PC-9 (cell line): ENCODE results near the gene RPL38.

Experiments used
- EZH2 ChIP-seq: fragments of 200-600 bp; sonication (generic); IDR thresholded peaks from 2 replicates; pipeline ENCODE4 v1.8.0; 2017; ENCODE audit warnings: antibody characterized with exemption, low read depth
- TF ChIP-seq, protein P1 (sequence below): fragments of 200-600 bp; sonication (generic); conservative IDR thresholded peaks from 2 replicates; pipeline ENCODE4 v1.6.1; 2017; ENCODE audit warnings: mixed run types, antibody characterized with exemption, mild to moderate bottlenecking, moderate library complexity

DNA sequence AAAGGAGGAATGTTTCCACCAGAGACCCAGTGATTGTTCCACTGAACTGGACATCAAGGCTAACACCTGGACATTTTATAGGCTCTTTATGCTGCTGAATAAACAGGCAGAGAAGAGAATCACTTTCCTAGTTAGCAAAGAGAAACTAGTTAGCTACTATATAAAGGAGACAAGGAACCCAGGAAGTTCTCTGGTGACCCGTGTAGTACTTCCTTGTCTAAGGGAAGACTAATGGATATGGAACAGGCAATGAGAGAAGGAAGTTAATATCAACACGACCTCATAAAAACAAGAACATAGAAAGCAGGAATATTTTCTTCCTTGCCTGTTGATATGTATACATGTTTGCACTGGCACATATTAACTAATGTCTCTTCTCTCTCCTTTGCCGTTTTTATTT is 30.8 kb upstream of the RPL38 start:
- TF ChIP-seq, protein P1, sequence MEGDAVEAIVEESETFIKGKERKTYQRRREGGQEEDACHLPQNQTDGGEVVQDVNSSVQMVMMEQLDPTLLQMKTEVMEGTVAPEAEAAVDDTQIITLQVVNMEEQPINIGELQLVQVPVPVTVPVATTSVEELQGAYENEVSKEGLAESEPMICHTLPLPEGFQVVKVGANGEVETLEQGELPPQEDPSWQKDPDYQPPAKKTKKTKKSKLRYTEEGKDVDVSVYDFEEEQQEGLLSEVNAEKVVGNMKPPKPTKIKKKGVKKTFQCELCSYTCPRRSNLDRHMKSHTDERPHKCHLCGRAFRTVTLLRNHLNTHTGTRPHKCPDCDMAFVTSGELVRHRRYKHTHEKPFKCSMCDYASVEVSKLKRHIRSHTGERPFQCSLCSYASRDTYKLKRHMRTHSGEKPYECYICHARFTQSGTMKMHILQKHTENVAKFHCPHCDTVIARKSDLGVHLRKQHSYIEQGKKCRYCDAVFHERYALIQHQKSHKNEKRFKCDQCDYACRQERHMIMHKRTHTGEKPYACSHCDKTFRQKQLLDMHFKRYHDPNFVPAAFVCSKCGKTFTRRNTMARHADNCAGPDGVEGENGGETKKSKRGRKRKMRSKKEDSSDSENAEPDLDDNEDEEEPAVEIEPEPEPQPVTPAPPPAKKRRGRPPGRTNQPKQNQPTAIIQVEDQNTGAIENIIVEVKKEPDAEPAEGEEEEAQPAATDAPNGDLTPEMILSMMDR = no peak
- TF ChIP-seq EZH2 = no peak
